Fibroblast of pulmonary artery (primary cell): Measurements from ENCODE around the gene SLC35B1.

Experiments used
- DNase-seq: peaks from one replicate; pipeline ENCODE4 v3.0.0-alpha.2; 2010; ENCODE audit warnings: low read depth
- H3K4me3 ChIP-seq: replicated peaks from 2 replicates; pipeline ENCODE4 v1.5.1; 2011; ENCODE audit warnings: low read depth, mild to moderate bottlenecking, control low read depth, low read length, moderate library complexity
- CTCF ChIP-seq: IDR thresholded peaks from 2 replicates; pipeline ENCODE4 v1.5.1; 2011; ENCODE audit warnings: mild to moderate bottlenecking, control low read depth, low read length, inconsistent platforms; ENCODE audit errors: missing control alignments

The SLC35B1 gene

GRCh38 chr17:49749730-49750129 is 42.0 kb upstream of the SLC35B1 start:
- no peak for TF ChIP-seq CTCF
- DNase-seq: no peak
- H3K4me3 ChIP-seq: no peak overlapping the region

GRCh38 chr17:49748791-49749190 is 41.0 kb upstream of the SLC35B1 start:
- no peak for TF ChIP-seq CTCF
- H3K4me3 ChIP-seq: no peak overlapping the region
- DNase-seq: no peak

- H3K4me3 ChIP-seq: no peak overlapping the region
- DNase-seq: no peak
- no peak for TF ChIP-seq CTCF
Observed at GRCh38 chr17:49748223-49748622, 40.5 kb upstream of the SLC35B1 start.

GRCh38 chr17:49747632-49748031 is 39.9 kb upstream of the SLC35B1 start:
- no peak for DNase-seq
- no peak overlapping the region for H3K4me3 ChIP-seq
- no peak for TF ChIP-seq CTCF

- no peak for DNase-seq
- H3K4me3 ChIP-seq: no peak overlapping the region
- TF ChIP-seq CTCF: no peak
Observed at GRCh38 chr17:49746791-49747490, 39.2 kb upstream of the SLC35B1 start.

GRCh38 chr17:49745175-49746139 is 37.7 kb upstream of the SLC35B1 start:
- H3K4me3 ChIP-seq: no peak overlapping the region
- DNase-seq: no peak
- no peak for TF ChIP-seq CTCF
